GM23338 (cell line): Measurements from ENCODE around the gene IFT88. TPM values are rescaled to one million over a fixed set of nuclear protein-coding genes. Genes with fewer than 3 reads are reported as not detected.

ENCODE experiments used
- CTCF ChIP-seq, 2 experiments: fragments of 200-600 bp in 1 of 2; sonication (generic) in 1 of 2; conservative IDR thresholded peaks; 2 replicates each; pipeline versions ENCODE4 v1.5.1 to v1.6.1; 2016 to 2017; ENCODE audit warnings: antibody characterized with exemption in 2 of 2, low read depth in 2 of 2, mild to moderate bottlenecking in 2 of 2, moderate library complexity in 1 of 2
- REST ChIP-seq: IDR thresholded peaks from one replicate; pipeline ENCODE4 v1.6.1; 2018; ENCODE audit warnings: antibody characterized with exemption; ENCODE audit not compliant: unreplicated experiment
- polyA plus RNA-seq: library from polyadenylated mRNA; unstranded; fragments of >200 nt; fragmentation: Nextera tagmentation; extraction: Ambion mirVana; gene quantifications from 2 replicates; pipeline ENCODE4 v1.2.1, GENCODE V29; 2016
- total RNA-seq: library from RNA; depleted of rRNA; stranded (reverse); fragments of >200 nt; shearing (Covaris generic); gene quantifications from 2 replicates; pipeline ENCODE4 v1.2.3, GENCODE V29; 2014
- TF ChIP-seq, protein P1 (sequence below): fragments of 250-450 bp; sonication (Bioruptor Pico); IDR thresholded peaks from 2 replicates; pipeline ENCODE4 v1.5.0; 2020; ENCODE audit warnings: mild to moderate bottlenecking, moderate library complexity

IFT88 gene
- total and polyA plus RNA-seq, 2 experiments from 2014 or later: 8.2 to 8.7 TPM

DNA sequence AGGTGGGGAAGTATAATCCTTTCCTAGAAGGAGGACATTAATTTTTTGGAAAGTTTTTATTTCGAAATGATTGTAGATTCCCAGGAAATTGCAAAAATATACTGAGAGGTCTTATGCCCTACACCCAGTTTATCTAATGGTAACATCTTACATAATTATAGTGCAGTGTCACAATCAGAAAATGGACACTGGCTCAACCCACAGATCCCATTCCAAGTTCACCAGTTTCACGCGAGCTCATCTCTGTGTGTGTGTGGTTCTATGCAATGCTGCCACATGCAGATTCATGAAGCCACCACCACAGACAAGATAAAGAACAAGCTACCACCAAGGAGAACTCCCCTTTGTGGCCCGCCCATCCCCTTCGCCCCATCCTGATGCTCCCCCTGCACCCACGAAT lies 160.9 kb downstream of the IFT88 start (continued):
- TF ChIP-seq, protein P1, sequence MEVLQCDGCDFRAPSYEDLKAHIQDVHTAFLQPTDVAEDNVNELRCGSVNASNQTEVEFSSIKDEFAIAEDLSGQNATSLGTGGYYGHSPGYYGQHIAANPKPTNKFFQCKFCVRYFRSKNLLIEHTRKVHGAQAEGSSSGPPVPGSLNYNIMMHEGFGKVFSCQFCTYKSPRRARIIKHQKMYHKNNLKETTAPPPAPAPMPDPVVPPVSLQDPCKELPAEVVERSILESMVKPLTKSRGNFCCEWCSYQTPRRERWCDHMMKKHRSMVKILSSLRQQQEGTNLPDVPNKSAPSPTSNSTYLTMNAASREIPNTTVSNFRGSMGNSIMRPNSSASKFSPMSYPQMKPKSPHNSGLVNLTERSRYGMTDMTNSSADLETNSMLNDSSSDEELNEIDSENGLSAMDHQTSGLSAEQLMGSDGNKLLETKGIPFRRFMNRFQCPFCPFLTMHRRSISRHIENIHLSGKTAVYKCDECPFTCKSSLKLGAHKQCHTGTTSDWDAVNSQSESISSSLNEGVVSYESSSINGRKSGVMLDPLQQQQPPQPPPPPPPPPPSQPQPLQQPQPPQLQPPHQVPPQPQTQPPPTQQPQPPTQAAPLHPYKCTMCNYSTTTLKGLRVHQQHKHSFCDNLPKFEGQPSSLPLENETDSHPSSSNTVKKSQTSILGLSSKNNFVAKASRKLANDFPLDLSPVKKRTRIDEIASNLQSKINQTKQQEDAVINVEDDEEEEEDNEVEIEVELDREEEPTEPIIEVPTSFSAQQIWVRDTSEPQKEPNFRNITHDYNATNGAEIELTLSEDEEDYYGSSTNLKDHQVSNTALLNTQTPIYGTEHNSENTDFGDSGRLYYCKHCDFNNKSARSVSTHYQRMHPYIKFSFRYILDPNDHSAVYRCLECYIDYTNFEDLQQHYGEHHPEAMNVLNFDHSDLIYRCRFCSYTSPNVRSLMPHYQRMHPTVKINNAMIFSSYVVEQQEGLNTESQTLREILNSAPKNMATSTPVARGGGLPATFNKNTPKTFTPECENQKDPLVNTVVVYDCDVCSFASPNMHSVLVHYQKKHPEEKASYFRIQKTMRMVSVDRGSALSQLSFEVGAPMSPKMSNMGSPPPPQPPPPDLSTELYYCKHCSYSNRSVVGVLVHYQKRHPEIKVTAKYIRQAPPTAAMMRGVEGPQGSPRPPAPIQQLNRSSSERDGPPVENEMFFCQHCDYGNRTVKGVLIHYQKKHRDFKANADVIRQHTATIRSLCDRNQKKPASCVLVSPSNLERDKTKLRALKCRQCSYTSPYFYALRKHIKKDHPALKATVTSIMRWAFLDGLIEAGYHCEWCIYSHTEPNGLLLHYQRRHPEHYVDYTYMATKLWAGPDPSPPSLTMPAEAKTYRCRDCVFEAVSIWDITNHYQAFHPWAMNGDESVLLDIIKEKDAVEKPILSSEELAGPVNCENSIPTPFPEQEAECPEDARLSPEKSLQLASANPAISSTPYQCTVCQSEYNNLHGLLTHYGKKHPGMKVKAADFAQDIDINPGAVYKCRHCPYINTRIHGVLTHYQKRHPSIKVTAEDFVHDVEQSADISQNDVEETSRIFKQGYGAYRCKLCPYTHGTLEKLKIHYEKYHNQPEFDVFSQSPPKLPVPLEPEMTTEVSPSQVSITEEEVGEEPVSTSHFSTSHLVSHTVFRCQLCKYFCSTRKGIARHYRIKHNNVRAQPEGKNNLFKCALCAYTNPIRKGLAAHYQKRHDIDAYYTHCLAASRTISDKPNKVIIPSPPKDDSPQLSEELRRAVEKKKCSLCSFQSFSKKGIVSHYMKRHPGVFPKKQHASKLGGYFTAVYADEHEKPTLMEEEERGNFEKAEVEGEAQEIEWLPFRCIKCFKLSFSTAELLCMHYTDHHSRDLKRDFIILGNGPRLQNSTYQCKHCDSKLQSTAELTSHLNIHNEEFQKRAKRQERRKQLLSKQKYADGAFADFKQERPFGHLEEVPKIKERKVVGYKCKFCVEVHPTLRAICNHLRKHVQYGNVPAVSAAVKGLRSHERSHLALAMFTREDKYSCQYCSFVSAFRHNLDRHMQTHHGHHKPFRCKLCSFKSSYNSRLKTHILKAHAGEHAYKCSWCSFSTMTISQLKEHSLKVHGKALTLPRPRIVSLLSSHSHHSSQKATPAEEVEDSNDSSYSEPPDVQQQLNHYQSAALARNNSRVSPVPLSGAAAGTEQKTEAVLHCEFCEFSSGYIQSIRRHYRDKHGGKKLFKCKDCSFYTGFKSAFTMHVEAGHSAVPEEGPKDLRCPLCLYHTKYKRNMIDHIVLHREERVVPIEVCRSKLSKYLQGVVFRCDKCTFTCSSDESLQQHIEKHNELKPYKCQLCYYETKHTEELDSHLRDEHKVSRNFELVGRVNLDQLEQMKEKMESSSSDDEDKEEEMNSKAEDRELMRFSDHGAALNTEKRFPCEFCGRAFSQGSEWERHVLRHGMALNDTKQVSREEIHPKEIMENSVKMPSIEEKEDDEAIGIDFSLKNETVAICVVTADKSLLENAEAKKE (CRISPR knock-in tag): no peak
- no peak for TF ChIP-seq CTCF (conservative IDR thresholded peaks at IDR 0.05; ENCODE audit: low read depth in 2 of 2)
- TF ChIP-seq REST: no peak
